Mesodermal cell (in vitro differentiated cells): Measurements from ENCODE around the gene GBX2.

ENCODE experiments used
- H3K27ac ChIP-seq: 2 replicates; pipeline ENCODE4 v1.7.0; 2013; ENCODE audit warnings: mild to moderate bottlenecking, low read depth, low read length, moderate library complexity; ENCODE audit not compliant: severe bottlenecking
- H3K36me3 ChIP-seq: 2 replicates; pipeline ENCODE4 v1.7.1; 2013; ENCODE audit warnings: mild to moderate bottlenecking, low read length, moderate library complexity; ENCODE audit not compliant: control insufficient read depth, insufficient read depth
- H3K4me1 ChIP-seq: one replicate; pipeline ENCODE4 v1.7.1; 2013; ENCODE audit warnings: mild to moderate bottlenecking, low read length; ENCODE audit not compliant: insufficient read depth, control insufficient read depth, poor library complexity, severe bottlenecking
- H3K4me3 ChIP-seq: 2 replicates; pipeline ENCODE4 v1.7.0; 2013; ENCODE audit warnings: low read length, control low read depth, mild to moderate bottlenecking; ENCODE audit not compliant: insufficient read depth, poor library complexity, severe bottlenecking; ENCODE audit errors: extremely low read depth
- H3K9me3 ChIP-seq: 2 replicates; pipeline ENCODE4 v1.7.1; 2013; ENCODE audit warnings: mild to moderate bottlenecking, low read length, moderate library complexity; ENCODE audit not compliant: control insufficient read depth
- WGBS, 2 experiments: methylation state at CpG; one replicate each; pipeline ENCODE4 v1.1.5; 2013; ENCODE audit warnings: missing lambda C conversion rate in 2 of 2; ENCODE audit not compliant: insufficient coverage in 2 of 2; 5-methylcytosine and 5-hydroxymethylcytosine counted together

The GBX2 gene

GRCh38 chr2:236180831-236181453 is 12.8 kb upstream of the GBX2 start:
- Histone ChIP-seq H3K36me3 (no peaks in the 10 kb centered on the region), H3K27ac (no peak overlapping the region), H3K9me3 (peaks cover 16% of the 10 kb centered on the region), H3K4me3 (no peak overlapping the region), H3K4me1 (peaks cover 10% of the 10 kb centered on the region)
- 100% methylated on average over 1 of the region's 9 CpGs for WGBS, 2 experiments

DNA sequence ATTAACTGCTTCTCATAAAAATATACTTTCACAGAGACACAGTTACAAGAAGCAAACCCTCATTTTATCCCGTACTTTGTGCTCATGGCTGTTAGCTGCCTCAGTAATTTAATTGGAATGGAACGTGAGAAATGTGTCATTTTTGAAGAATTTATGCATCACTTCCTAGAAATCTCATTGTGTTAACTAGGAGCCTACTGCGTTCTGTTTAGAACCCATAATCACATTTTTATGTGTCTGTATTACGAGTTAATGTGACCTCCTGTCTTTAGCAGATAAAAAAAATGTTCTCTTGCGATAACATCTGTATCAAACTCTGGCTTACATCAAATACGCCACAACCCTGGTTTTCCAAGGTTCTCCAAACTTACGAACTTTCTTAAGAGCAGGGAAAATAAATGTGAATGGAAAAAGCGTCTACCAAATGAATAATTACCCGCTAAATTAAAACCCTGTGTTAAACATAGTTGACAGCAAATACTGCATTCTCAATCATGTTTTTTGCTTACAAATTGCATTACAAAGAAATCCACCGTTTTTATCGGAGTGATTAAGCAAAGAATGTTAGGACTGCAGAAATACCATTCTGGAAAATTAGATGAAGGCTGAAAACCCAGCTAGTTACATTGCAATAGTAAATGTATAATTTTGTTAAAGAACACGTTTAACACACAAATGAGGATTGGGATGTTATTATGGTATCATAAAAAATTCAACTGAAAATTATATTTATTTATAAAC is 12.1 kb upstream of the GBX2 start:
- WGBS, 2 experiments: 0 to 20% methylated on average over 1 of the region's 12 CpGs
- Histone ChIP-seq H3K9me3 (peaks cover 12% of the 10 kb centered on the region), H3K4me3 (no peak overlapping the region), H3K4me1 (peaks cover 17% of the 10 kb centered on the region), H3K27ac (peak overlapping the region; percentile 78), H3K36me3 (no peaks in the 10 kb centered on the region)

DNA sequence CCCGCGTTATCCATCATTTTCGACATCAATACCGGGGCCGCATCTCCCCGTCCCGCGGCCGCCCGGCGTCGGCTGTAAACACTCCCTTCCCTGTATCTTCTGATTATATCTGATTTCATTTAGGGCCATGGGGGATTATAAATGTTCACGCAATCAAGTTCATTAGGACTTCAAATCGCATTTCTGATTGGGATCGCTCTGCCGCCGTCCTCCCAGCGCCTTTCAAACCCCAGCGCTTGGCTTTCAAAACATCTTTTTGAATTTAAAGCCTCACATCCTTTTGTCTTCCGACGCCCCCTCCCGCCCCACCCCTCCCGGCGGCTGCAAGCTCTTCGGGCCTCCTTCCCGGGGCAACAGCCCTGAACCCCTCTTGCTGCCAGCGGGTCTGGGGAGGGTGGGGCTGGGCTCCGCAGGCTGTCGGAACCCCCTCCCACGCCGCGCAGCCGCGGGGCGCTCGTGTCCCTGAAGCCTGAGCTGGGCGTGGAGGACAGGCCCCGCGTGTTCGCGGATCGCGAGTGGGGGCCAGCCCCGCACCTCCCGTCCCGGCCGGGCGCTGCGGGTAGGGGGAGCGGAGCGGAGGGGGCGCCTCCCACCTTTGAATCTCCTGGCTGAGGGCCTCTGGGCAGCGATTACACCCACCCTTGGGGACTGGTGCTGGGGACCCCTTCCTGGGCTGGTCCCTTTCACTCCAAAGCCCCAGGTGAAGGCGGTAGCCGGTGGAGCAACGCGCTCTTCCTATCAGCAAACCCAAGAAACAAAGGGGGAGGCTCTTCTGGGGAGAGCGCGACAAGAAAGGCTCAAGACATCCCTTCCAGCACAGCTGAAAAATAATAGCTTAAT is 11.3 kb upstream of the GBX2 start:
- H3K4me3 ChIP-seq: peak overlapping the region; percentile 29
- H3K27ac ChIP-seq: peak overlapping the region; percentile 78
- H3K36me3 ChIP-seq: no peaks in the 10 kb centered on the region
- H3K9me3 ChIP-seq: peaks cover 4% of the 10 kb centered on the region
- WGBS, 2 experiments: 4 to 7% methylated on average over 31 to 40 of the region's 59 CpGs
- peaks cover 25% of the 10 kb centered on the region for H3K4me1 ChIP-seq

GRCh38 chr2:236178890-236179235 is 10.7 kb upstream of the GBX2 start:
- WGBS, 2 experiments: 6 to 8% methylated on average over 8 to 9 of the region's 15 CpGs
- peak overlapping the region; percentile 47 for H3K27ac ChIP-seq
- peaks cover 31% of the 10 kb centered on the region for H3K4me1 ChIP-seq
- H3K36me3 ChIP-seq: no peaks in the 10 kb centered on the region
- H3K4me3 ChIP-seq: peak overlapping the region; percentile 29
- no peaks in the 10 kb centered on the region for H3K9me3 ChIP-seq

DNA sequence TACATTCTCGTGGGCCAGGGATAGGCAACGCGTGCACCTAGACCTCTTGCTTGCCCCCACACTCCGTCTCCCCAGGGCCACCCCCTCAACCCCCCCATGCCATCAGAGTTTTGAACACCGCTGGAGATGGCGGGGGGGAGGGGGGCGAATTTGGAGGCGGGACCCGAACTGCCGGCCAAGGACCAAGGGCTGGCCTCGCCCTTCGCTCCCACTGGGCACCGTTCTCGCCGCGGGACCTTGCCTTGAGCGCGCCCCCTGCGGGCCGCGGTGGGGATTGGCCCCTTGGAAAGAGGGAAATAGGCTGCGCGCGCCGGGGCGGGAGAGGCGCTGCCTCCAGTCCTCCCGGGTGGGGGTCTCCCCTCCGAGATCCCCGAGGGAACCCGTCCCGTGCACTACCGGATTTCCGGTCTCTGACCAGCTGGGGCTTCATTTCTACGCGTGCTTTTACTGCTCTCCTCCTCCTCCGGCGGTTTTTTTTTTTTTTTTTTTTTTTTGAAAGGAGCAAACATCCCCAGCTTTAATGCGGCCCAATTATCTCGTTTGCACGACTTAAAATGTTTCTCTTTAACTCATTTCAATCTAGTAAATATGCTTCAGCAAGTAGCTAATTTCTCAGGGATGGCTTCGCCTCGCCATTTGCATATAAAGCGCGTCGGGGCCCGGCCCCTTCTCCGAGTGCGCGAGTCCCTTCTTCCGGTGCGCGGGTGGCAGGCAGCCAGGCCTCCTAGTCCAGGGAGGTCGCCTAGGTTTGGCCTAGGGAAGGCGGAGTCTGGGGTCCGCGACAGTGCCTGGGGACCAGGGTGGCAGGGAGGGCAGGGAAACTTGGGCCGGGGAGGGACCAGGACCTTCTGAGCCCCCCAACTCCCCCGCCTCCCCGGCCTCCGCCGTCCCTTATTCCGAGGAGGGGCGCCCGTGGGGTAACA is 10.0 kb upstream of the GBX2 start:
- Histone ChIP-seq H3K4me1 (peaks cover 37% of the 10 kb centered on the region), H3K27ac (peak overlapping the region; percentile 47), H3K4me3 (peak overlapping the region; percentile 29), H3K9me3 (no peaks in the 10 kb centered on the region), H3K36me3 (no peaks in the 10 kb centered on the region)
- 1 to 2% methylated on average over 20 to 45 of the region's 65 CpGs for WGBS, 2 experiments

GRCh38 chr2:236177604-236177966 is 9.4 kb upstream of the GBX2 start:
- Histone ChIP-seq H3K27ac (no peak overlapping the region), H3K36me3 (no peaks in the 10 kb centered on the region), H3K9me3 (no peaks in the 10 kb centered on the region), H3K4me3 (peak overlapping the region; percentile 29), H3K4me1 (peaks cover 41% of the 10 kb centered on the region)
- 65 to 75% methylated on average over 16 to 17 of the region's 20 CpGs for WGBS, 2 experiments

GRCh38 chr2:236176951-236177350 is 8.8 kb upstream of the GBX2 start:
- H3K27ac ChIP-seq: no peak overlapping the region
- H3K4me3 ChIP-seq: no peak overlapping the region
- H3K9me3 ChIP-seq: no peaks in the 10 kb centered on the region
- H3K36me3 ChIP-seq: no peaks in the 10 kb centered on the region
- H3K4me1 ChIP-seq: peaks cover 47% of the 10 kb centered on the region
- 86 to 91% methylated on average over 14 to 18 of the region's 21 CpGs for WGBS, 2 experiments

DNA sequence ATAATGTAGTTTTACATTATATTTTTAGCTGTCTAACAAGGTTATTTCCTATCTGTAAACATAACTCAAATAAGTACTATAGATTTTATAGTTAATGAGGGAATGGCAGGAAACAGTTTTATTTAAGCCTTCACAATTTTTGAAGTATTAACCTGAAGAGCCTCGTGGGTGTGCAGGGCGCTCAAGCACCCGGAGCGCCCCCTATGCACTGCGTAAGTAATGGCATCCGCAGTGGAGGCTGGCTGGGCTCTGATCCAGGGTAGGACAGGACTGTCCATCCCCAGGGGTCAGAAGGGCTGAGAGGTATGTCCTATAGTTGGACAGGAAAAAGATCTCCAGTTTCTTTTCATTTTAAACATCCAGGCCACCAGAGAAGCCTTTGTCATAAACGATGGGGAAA is 8.2 kb upstream of the GBX2 start:
- Histone ChIP-seq H3K4me1 (peaks cover 52% of the 10 kb centered on the region), H3K36me3 (no peaks in the 10 kb centered on the region), H3K27ac (no peak overlapping the region), H3K4me3 (no peak overlapping the region), H3K9me3 (no peaks in the 10 kb centered on the region)
- 27 to 44% methylated on average over 7 of the region's 7 CpGs for WGBS, 2 experiments

DNA sequence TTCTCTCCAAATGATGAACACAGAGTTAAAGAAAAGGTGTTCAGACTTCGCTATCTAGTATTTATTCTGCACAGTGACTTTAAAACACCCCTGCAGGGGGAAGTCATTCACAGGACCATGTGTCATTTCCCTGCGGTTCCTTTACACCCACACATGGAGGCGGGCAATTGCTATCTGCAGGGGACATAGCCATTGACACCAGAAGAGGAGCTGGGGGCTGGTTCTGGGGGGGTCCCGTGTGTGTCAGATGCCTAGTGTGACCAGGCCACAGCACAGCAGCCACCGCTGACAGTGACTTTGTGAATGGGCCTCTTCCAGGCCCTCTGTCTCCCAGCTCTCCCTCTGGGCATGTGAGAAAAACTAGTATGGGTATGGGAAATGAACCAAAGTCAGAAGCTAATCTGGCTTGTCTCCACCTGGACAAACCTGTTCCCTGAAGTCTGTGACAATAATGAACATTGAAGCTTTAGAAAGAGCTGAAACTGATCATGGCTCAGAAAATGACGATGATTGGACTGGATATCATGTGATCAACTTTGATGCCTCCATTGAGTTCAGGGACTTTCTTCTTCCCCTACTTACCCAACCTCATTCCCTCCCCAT is 7.5 kb upstream of the GBX2 start:
- WGBS, 2 experiments: 0 to 31% methylated on average over 1 to 3 of the region's 6 CpGs
- Histone ChIP-seq H3K27ac (no peak overlapping the region), H3K4me1 (peaks cover 55% of the 10 kb centered on the region), H3K36me3 (no peaks in the 10 kb centered on the region), H3K9me3 (no peaks in the 10 kb centered on the region), H3K4me3 (no peak overlapping the region)
